Cardiac muscle cell (in vitro differentiated cells and primary cell): ENCODE measurements around the gene ARL16. TPM values are rescaled to one million over a fixed set of nuclear protein-coding genes. Genes with fewer than 3 reads are reported as not detected.

Source experiments
- DNase-seq, 2 donors: peaks; one replicate each; pipeline versions ENCODE4 v3.0.0 to v3.0.0-alpha.2; 2010 to 2017; ENCODE audit warnings: low read depth in 1 of 2, low spot score in 1 of 2
- H3K27ac ChIP-seq: fragments of 200-600 bp; sonication (generic); 2 replicates; pipeline ENCODE4 v1.5.1; 2016
- H3K27me3 ChIP-seq: fragments of 200-600 bp; sonication (generic); 2 replicates; pipeline ENCODE4 v1.6.0; 2016; ENCODE audit warnings: control low read depth
- H3K36me3 ChIP-seq: fragments of 200-600 bp; sonication (generic); 2 replicates; pipeline ENCODE4 v1.5.1; 2016; ENCODE audit warnings: control low read depth
- H3K4me1 ChIP-seq: fragments of 200-600 bp; sonication (generic); 2 replicates; pipeline ENCODE4 v1.8.1; 2017; ENCODE audit warnings: low read depth, mild to moderate bottlenecking, mixed run types
- H3K4me3 ChIP-seq: fragments of 200-600 bp; sonication (generic); 2 replicates; pipeline ENCODE4 v1.5.1; 2016; ENCODE audit warnings: mild to moderate bottlenecking
- H3K9me3 ChIP-seq: fragments of 200-600 bp; sonication (generic); 2 replicates; pipeline ENCODE4 v1.5.1; 2017; ENCODE audit warnings: low read depth, mild to moderate bottlenecking, control low read depth
- polyA plus RNA-seq: library from polyadenylated mRNA; unstranded; fragments of >200 nt; fragmentation: Nextera tagmentation; extraction: Ambion mirVana; gene quantifications from 2 replicates; pipeline ENCODE4 v1.2.1, GENCODE V29; 2016
- total RNA-seq: library from RNA; depleted of rRNA; stranded (reverse); fragments of >200 nt; gene quantifications from 2 replicates; pipeline ENCODE4 v1.2.3, GENCODE V29; 2016
- TF ChIP-seq, protein P1 (sequence below): IDR thresholded peaks from 2 replicates; pipeline ENCODE4 v1.5.1; 2012; ENCODE audit warnings: low read depth, mild to moderate bottlenecking, low read length

ARL16 gene
- total and polyA plus RNA-seq, 2 experiments from 2014 or later: 44.3 to 109 TPM

DNA sequence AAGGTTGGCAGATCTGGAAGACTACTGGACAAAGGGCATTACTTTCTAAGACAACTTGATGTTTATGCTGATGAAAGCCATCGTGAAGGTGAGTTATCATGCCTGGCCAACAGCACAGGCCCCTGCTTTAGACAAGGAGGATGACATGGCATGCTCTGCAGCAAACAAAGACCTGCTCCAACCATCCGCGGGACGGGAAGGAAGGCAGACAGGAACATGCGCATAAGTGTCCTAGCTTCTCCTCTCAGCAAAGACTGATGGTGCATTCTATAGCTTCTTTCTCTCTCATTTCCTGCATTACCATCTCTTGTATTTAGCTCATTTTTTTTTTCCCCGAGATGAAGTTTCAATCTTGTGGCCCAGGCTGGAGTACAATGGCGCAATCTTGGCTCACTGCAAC, 52.1 kb downstream of the ARL16 start:
- no peak overlapping the region for H3K4me3 ChIP-seq
- no peak overlapping the region for H3K27ac ChIP-seq
- H3K36me3 ChIP-seq: peaks cover 11% of the 10 kb centered on the region
- DNase-seq: no peak
- TF ChIP-seq, protein P1, sequence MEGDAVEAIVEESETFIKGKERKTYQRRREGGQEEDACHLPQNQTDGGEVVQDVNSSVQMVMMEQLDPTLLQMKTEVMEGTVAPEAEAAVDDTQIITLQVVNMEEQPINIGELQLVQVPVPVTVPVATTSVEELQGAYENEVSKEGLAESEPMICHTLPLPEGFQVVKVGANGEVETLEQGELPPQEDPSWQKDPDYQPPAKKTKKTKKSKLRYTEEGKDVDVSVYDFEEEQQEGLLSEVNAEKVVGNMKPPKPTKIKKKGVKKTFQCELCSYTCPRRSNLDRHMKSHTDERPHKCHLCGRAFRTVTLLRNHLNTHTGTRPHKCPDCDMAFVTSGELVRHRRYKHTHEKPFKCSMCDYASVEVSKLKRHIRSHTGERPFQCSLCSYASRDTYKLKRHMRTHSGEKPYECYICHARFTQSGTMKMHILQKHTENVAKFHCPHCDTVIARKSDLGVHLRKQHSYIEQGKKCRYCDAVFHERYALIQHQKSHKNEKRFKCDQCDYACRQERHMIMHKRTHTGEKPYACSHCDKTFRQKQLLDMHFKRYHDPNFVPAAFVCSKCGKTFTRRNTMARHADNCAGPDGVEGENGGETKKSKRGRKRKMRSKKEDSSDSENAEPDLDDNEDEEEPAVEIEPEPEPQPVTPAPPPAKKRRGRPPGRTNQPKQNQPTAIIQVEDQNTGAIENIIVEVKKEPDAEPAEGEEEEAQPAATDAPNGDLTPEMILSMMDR: no peak
- H3K9me3 ChIP-seq: no peaks in the 10 kb centered on the region
- no peaks in the 10 kb centered on the region for H3K4me1 ChIP-seq
- H3K27me3 ChIP-seq: no peaks in the 10 kb centered on the region

Other genes with a start within 250 kb of the ARL16 start
- gene ACTG1, start 171.0 kb downstream of the ARL16 start, total RNA-seq: 2,244 and 2,883 TPM in 2 replicates
- gene ACTG1, start 171.0 kb downstream of the ARL16 start, polyA plus RNA-seq: 1,007 and 1,036 TPM in 2 replicates
- gene FSCN2, start 155.4 kb downstream of the ARL16 start, total RNA-seq: 9.0 and 11.3 TPM in 2 replicates
- gene FSCN2, start 155.4 kb downstream of the ARL16 start, polyA plus RNA-seq: 1.5 and 2.4 TPM in 2 replicates
- gene FAAP100, start 131.4 kb downstream of the ARL16 start, total RNA-seq: 57.0 and 65.6 TPM in 2 replicates
- gene FAAP100, start 131.4 kb downstream of the ARL16 start, polyA plus RNA-seq: 51.2 and 56.9 TPM in 2 replicates
- gene NPLOC4, start 46.7 kb downstream of the ARL16 start, total RNA-seq: 51.4 and 51.5 TPM in 2 replicates
- 53.8 and 58.9 TPM in 2 replicates for gene NPLOC4, start 46.7 kb downstream of the ARL16 start, polyA plus RNA-seq
- gene TSPAN10, start 46.6 kb downstream of the ARL16 start, total RNA-seq: 5.0 TPM in 2 replicates
- 4.0 and 5.8 TPM in 2 replicates for gene TSPAN10, start 46.6 kb downstream of the ARL16 start, polyA plus RNA-seq
- 0.32 and 1.8 TPM in 2 replicates for gene PDE6G, start 27.3 kb downstream of the ARL16 start, total RNA-seq
- 0.85 and 2.3 TPM in 2 replicates for gene PDE6G, start 27.3 kb downstream of the ARL16 start, polyA plus RNA-seq
- 100 and 130 TPM in 2 replicates for gene OXLD1, start 17.2 kb downstream of the ARL16 start, total RNA-seq
- gene OXLD1, start 17.2 kb downstream of the ARL16 start, polyA plus RNA-seq: 85.5 and 104 TPM in 2 replicates
- gene CCDC137, start 17.1 kb downstream of the ARL16 start, total RNA-seq: 16.9 and 20.1 TPM in 2 replicates
- gene CCDC137, start 17.1 kb downstream of the ARL16 start, polyA plus RNA-seq: 23.2 and 23.4 TPM in 2 replicates
- 86.1 and 107 TPM in 2 replicates for gene HGS, start 214 bp upstream of the ARL16 start, total RNA-seq
- 108 and 109 TPM in 2 replicates for gene HGS, start 214 bp upstream of the ARL16 start, polyA plus RNA-seq
- 45.0 and 47.5 TPM in 2 replicates for gene MRPL12, start 19.6 kb upstream of the ARL16 start, total RNA-seq
- 187 and 222 TPM in 2 replicates for gene MRPL12, start 19.6 kb upstream of the ARL16 start, polyA plus RNA-seq
- gene SLC25A10, start 28.5 kb upstream of the ARL16 start, total RNA-seq: 29.3 and 38.5 TPM in 2 replicates
- 34.9 and 52.2 TPM in 2 replicates for gene SLC25A10, start 28.5 kb upstream of the ARL16 start, polyA plus RNA-seq
- 0.15 TPM in 1 of 2 replicates, not detected in the other for gene GCGR, start 120.4 kb upstream of the ARL16 start, total RNA-seq
- 0.79 TPM in 1 of 2 replicates, not detected in the other for gene GCGR, start 120.4 kb upstream of the ARL16 start, polyA plus RNA-seq
- gene MCRIP1, start 149.5 kb upstream of the ARL16 start, total RNA-seq: 161 and 219 TPM in 2 replicates
- gene MCRIP1, start 149.5 kb upstream of the ARL16 start, polyA plus RNA-seq: 179 and 233 TPM in 2 replicates
- gene PPP1R27, start 151.3 kb upstream of the ARL16 start, total RNA-seq: not detected in 2 replicates
- gene PPP1R27, start 151.3 kb upstream of the ARL16 start, polyA plus RNA-seq: 1.0 TPM in 1 of 2 replicates, not detected in the other
- 972 and 1,150 TPM in 2 replicates for gene P4HB, start 176.7 kb upstream of the ARL16 start, total RNA-seq
- gene P4HB, start 176.7 kb upstream of the ARL16 start, polyA plus RNA-seq: 388 and 597 TPM in 2 replicates
- 101 and 177 TPM in 2 replicates for gene ARHGDIA, start 187.5 kb upstream of the ARL16 start, total RNA-seq
- 139 and 163 TPM in 2 replicates for gene ARHGDIA, start 187.5 kb upstream of the ARL16 start, polyA plus RNA-seq
- gene ALYREF, start 207.8 kb upstream of the ARL16 start, total RNA-seq: 94.0 and 139 TPM in 2 replicates
- gene ALYREF, start 207.8 kb upstream of the ARL16 start, polyA plus RNA-seq: 93.0 and 130 TPM in 2 replicates
- gene ANAPC11, start 207.9 kb upstream of the ARL16 start, total RNA-seq: 128 and 178 TPM in 2 replicates
- gene ANAPC11, start 207.9 kb upstream of the ARL16 start, polyA plus RNA-seq: 368 and 407 TPM in 2 replicates
- gene NPB, start 218.4 kb upstream of the ARL16 start, total RNA-seq: 2.3 and 9.1 TPM in 2 replicates
- 1.2 and 6.6 TPM in 2 replicates for gene NPB, start 218.4 kb upstream of the ARL16 start, polyA plus RNA-seq
- 83.8 and 111 TPM in 2 replicates for gene PCYT2, start 227.6 kb upstream of the ARL16 start, total RNA-seq
- 73.3 and 138 TPM in 2 replicates for gene PCYT2, start 227.6 kb upstream of the ARL16 start, polyA plus RNA-seq
- gene SIRT7, start 234.4 kb upstream of the ARL16 start, total RNA-seq: 10.4 and 26.7 TPM in 2 replicates
- gene SIRT7, start 234.4 kb upstream of the ARL16 start, polyA plus RNA-seq: 13.3 and 16.7 TPM in 2 replicates
- 14.8 and 16.1 TPM in 2 replicates for gene MAFG, start 243.9 kb upstream of the ARL16 start, total RNA-seq
- 23.9 and 27.0 TPM in 2 replicates for gene MAFG, start 243.9 kb upstream of the ARL16 start, polyA plus RNA-seq